Upper lobe of left lung (tissue), 6 donors: ENCODE data around the gene DDIT3. TPM values are rescaled to one million over a fixed set of nuclear protein-coding genes. Genes with fewer than 3 reads are reported as not detected.

Source experiments
- ATAC-seq, 2 donors: fragments of 200-7000 bp; cut with Tn5 transposase; one replicate each; pipeline ENCODE4 v1.9.1; 2022; ENCODE audit warnings: mild to moderate bottlenecking in 2 of 2, moderate library complexity in 2 of 2; ENCODE audit not compliant: low FRiP score in 2 of 2
- DNase-seq, 2 donors: peaks; one replicate each; pipeline ENCODE4 v3.0.0-alpha.2; 2019 to 2020
- H3K27ac ChIP-seq, 4 donors: fragments of 200-600 bp; sonication (generic); one replicate each; pipeline ENCODE4 v1.5.1; 2016 to 2019
- H3K27me3 ChIP-seq, 4 donors: fragments of 200-600 bp; sonication (generic); one replicate each; pipeline ENCODE4 v1.5.1; 2017 to 2019
- H3K36me3 ChIP-seq, 4 donors: fragments of 200-600 bp; sonication (generic); one replicate each; pipeline ENCODE4 v1.5.1; 2016 to 2019
- H3K4me1 ChIP-seq, 4 donors: fragments of 200-600 bp; sonication (generic); one replicate each; pipeline ENCODE4 v1.5.1; 2018 to 2019
- H3K4me3 ChIP-seq, 4 donors: fragments of 200-600 bp; sonication (generic); one replicate each; pipeline ENCODE4 v1.5.1; 2017 to 2019; ENCODE audit warnings: mild to moderate bottlenecking in 2 of 4, moderate library complexity in 1 of 4
- H3K9me3 ChIP-seq, 4 donors: fragments of 200-600 bp; sonication (generic); one replicate each; pipeline ENCODE4 v1.5.1; 2018 to 2019
- EP300 ChIP-seq, 4 donors: sonication (generic); formaldehyde crosslinking; IDR thresholded peaks; one replicate each; pipeline ENCODE4 v1.5.1; 2017; ENCODE audit warnings: antibody characterized with exemption in 4 of 4, control low read depth in 2 of 4
- POLR2A ChIP-seq, 4 donors: fragments of 450-650 bp; IDR thresholded peaks; one replicate each; pipeline ENCODE4 v1.5.1; 2016 to 2017; ENCODE audit warnings: antibody characterized with exemption in 4 of 4, mild to moderate bottlenecking in 2 of 4
- POLR2AphosphoS5 ChIP-seq, 2 donors: sonication (generic); formaldehyde crosslinking; IDR thresholded peaks; one replicate each; pipeline ENCODE4 v1.5.1; 2017; ENCODE audit warnings: antibody characterized with exemption in 2 of 2
- WGBS, 2 donors: methylation state at CpG; one replicate each; pipeline ENCODE4 v1.1.5; 2017 to 2018; 5-methylcytosine and 5-hydroxymethylcytosine counted together
- total RNA-seq, 6 donors: library from RNA; depleted of rRNA in 4 of 6; stranded (reverse); fragments of >200 nt in 4 of 6; gene quantifications; one replicate each; pipeline versions ENCODE4 v1.1.0 to v1.2.1, GENCODE V29; 2016 to 2021
- TF ChIP-seq, protein P1 (sequence below), 6 experiments: fragments of 450-650 bp in 4 of 6; fragments of 200-600 bp in 2 of 6; sonication (generic) in 2 of 6; IDR thresholded peaks; one replicate each; pipeline ENCODE4 v1.5.1; 2016 to 2019; ENCODE audit warnings: antibody characterized with exemption in 6 of 6
- donor health status: DM: no; HTN: no; CAD: no; lungs with moderate emphysema.
- donor health status: DM: no; HTN: yes; CAD: no; lungs with severe emphysema.

The DDIT3 gene
- total RNA-seq, 6 donors from 2014 or later, result 26.1 to 45.1 (median 33.1) TPM

- H3K27me3 ChIP-seq, result no peaks in the 10 kb centered on the region
- WGBS, 2 donors, result 92 to 94% methylated on average over 15 of the region's 15 CpGs
- TF ChIP-seq, protein P1, sequence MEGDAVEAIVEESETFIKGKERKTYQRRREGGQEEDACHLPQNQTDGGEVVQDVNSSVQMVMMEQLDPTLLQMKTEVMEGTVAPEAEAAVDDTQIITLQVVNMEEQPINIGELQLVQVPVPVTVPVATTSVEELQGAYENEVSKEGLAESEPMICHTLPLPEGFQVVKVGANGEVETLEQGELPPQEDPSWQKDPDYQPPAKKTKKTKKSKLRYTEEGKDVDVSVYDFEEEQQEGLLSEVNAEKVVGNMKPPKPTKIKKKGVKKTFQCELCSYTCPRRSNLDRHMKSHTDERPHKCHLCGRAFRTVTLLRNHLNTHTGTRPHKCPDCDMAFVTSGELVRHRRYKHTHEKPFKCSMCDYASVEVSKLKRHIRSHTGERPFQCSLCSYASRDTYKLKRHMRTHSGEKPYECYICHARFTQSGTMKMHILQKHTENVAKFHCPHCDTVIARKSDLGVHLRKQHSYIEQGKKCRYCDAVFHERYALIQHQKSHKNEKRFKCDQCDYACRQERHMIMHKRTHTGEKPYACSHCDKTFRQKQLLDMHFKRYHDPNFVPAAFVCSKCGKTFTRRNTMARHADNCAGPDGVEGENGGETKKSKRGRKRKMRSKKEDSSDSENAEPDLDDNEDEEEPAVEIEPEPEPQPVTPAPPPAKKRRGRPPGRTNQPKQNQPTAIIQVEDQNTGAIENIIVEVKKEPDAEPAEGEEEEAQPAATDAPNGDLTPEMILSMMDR (IDR thresholded peaks at IDR 0.05), result no peak
- H3K36me3 ChIP-seq, result peaks cover 15 to 65% (median 39%) of the 10 kb centered on the region in 4 donors
- no peak for DNase-seq
- H3K9me3 ChIP-seq, result no peaks in the 10 kb centered on the region
- H3K4me1 ChIP-seq, result peaks cover 12 to 20% (median 15%) of the 10 kb centered on the region in 4 donors
- no peak for ATAC-seq
- H3K27ac ChIP-seq, result no peak overlapping the region
- H3K4me3 ChIP-seq, result no peak overlapping the region
Measured at GRCh38 chr12:57491393-57492280, 28.7 kb downstream of the DDIT3 start.

GRCh38 chr12:57490126-57490525 lies 30.2 kb downstream of the DDIT3 start:
- H3K9me3 ChIP-seq, result no peaks in the 10 kb centered on the region
- H3K27ac ChIP-seq, result no peak overlapping the region
- ATAC-seq (no peak), DNase-seq (no peak)
- 94 to 100% methylated on average over 1 to 4 of the region's 4 CpGs for WGBS, 2 donors
- H3K4me3 ChIP-seq, result no peak overlapping the region
- H3K36me3 ChIP-seq, result peaks cover 15 to 51% (median 31%) of the 10 kb centered on the region in 4 donors
- TF ChIP-seq, protein P1 (IDR thresholded peaks at IDR 0.05), result no peak
- TF ChIP-seq POLR2AphosphoS5 (IDR thresholded peaks at IDR 0.05) (no peak), POLR2A (IDR thresholded peaks at IDR 0.05) (no peak), EP300 (IDR thresholded peaks at IDR 0.05) (no peak)
- no peaks in the 10 kb centered on the region for H3K27me3 ChIP-seq
- peaks cover 12 to 20% (median 15%) of the 10 kb centered on the region in 4 donors for H3K4me1 ChIP-seq

DNA sequence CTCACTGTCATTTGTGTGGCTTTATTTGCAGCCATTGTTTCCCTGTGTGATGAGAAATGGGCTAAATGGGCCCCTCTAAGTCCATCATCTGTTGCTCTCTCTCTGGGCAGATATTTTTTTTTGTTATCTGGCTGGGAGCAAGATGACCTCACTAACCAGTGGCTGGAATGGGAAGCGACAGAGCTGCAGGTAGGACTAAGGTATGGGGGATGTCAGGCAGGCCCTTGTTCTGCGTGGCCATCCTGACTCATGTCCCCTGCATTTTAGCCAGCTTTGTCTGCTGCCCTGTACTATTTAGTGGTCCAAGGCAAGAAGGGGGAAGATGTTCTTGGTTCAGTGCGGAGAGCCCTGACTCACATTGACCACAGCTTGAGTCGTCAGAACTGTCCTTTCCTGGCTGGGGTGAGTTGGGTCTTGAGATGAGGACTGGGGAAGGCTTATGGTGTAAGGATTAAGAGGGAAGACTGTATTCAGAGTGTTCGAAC lies 31.1 kb downstream of the DDIT3 start:
- DNase-seq (no peak), ATAC-seq (no peak)
- no peaks in the 10 kb centered on the region for H3K27me3 ChIP-seq
- peaks cover 12 to 20% (median 15%) of the 10 kb centered on the region in 4 donors for H3K4me1 ChIP-seq
- no peaks in the 10 kb centered on the region for H3K9me3 ChIP-seq
- TF ChIP-seq EP300 (IDR thresholded peaks at IDR 0.05), result no peak
- H3K27ac ChIP-seq, result no peak overlapping the region
- H3K4me3 ChIP-seq, result peak overlapping the region in 2 of 4 donors; percentile 84 to 86
- H3K36me3 ChIP-seq, result peaks cover 15 to 45% (median 29%) of the 10 kb centered on the region in 4 donors
- WGBS, 2 donors, result 89 to 92% methylated on average over 5 of the region's 5 CpGs

DNA sequence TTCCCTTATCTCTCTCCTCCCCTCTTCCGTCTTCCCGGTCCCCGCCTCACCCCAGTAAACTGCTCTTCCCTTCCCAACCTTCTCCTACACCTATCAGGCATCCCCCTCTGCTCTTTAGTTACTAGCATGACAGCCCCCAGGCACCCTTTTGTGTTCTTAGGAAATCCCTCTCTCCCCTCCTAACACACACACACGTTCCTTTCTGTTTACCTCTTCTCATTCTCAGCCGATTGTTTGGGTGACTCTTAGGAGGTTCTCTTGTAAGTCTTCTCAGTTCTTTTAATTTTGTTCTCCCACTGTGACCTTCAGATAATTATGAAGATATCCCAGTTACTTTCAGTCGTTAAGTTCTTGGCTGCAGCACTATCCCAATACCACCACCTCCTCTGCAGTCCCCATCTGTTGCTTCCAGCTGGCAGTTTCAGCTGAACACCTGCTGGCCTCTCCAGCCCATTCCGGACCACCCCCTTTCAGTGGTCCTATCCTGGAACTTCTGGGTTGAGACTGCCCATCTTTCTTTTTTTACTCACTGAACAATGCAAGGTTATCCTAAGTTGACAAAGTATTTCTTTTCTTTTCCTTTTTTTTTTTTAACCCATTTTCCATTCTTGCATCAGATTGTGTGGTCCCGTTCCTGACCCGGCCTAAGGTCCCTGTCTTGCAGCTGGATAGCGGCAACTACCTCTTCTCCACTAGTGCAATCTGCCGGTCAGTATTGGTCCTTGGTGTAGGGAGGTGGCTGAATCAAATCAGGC lies 31.7 kb downstream of the DDIT3 start:
- Histone ChIP-seq H3K27me3 (no peaks in the 10 kb centered on the region), H3K27ac (peak overlapping the region; percentile 77 to 88 (median 84)), H3K36me3 (peaks cover 15 to 41% (median 29%) of the 10 kb centered on the region in 4 donors), H3K4me1 (peaks cover 12 to 20% (median 15%) of the 10 kb centered on the region in 4 donors), H3K9me3 (no peaks in the 10 kb centered on the region), H3K4me3 (peak overlapping the region; percentile 60 to 86 (median 78))
- no peak for TF ChIP-seq EP300 (IDR thresholded peaks at IDR 0.05)
- TF ChIP-seq, protein P1 (IDR thresholded peaks at IDR 0.05), result no peak
- no peak for TF ChIP-seq POLR2AphosphoS5 (IDR thresholded peaks at IDR 0.05)
- TF ChIP-seq POLR2A (IDR thresholded peaks at IDR 0.05), result no peak
- no peak for DNase-seq
- ATAC-seq, result no peak
- WGBS, 2 donors, result 31% methylated on average over 11 of the region's 11 CpGs
